H9 (cell line): ENCODE results near the gene FBLN2. TPM values are rescaled to one million over a fixed set of nuclear protein-coding genes. Genes with fewer than 3 reads are reported as not detected.
A peak's percentile ranks its signal among the peaks of the same experiment; 100 is the strongest.

Source experiments
- DNase-seq: peaks from one replicate; pipeline ENCODE4 v3.0.0-alpha.2; 2017
- H2AFZ ChIP-seq: one replicate; pipeline ENCODE4 v1.6.1; 2013; ENCODE audit warnings: mild to moderate bottlenecking, low read length, control low read depth, moderate library complexity
- H2AK5ac ChIP-seq: 2 replicates; pipeline ENCODE4 v1.6.1; 2013; ENCODE audit warnings: low read length, control low read depth, mixed read lengths; ENCODE audit not compliant: insufficient read length
- H2BK120ac ChIP-seq: one replicate; pipeline ENCODE4 v1.6.1; 2013; ENCODE audit warnings: low read depth, mild to moderate bottlenecking, low read length, control low read depth, inconsistent platforms; ENCODE audit not compliant: poor library complexity, severe bottlenecking
- H2BK12ac ChIP-seq: 2 replicates; pipeline ENCODE4 v1.6.1; 2013; ENCODE audit warnings: low read length, control low read depth, mixed read lengths, low read depth; ENCODE audit not compliant: insufficient read length
- H2BK15ac ChIP-seq: 2 replicates; pipeline ENCODE4 v1.6.1; 2013; ENCODE audit warnings: low read depth, low read length, control low read depth
- H2BK20ac ChIP-seq: one replicate; pipeline ENCODE4 v1.6.1; 2013; ENCODE audit warnings: low read depth, mild to moderate bottlenecking, low read length, control low read depth, inconsistent platforms; ENCODE audit not compliant: poor library complexity, severe bottlenecking
- H2BK5ac ChIP-seq: 2 replicates; pipeline ENCODE4 v1.6.1; 2013; ENCODE audit warnings: low read length, control low read depth, mixed read lengths; ENCODE audit not compliant: insufficient read length
- H3K14ac ChIP-seq: 2 replicates; pipeline ENCODE4 v1.6.1; 2013; ENCODE audit warnings: low read length, control low read depth; ENCODE audit not compliant: insufficient read depth
- H3K18ac ChIP-seq: 2 replicates; pipeline ENCODE4 v1.6.1; 2013; ENCODE audit warnings: low read depth, mild to moderate bottlenecking, mixed read lengths, low read length, control low read depth; ENCODE audit not compliant: insufficient read length
- H3K23ac ChIP-seq: 2 replicates; pipeline ENCODE4 v1.6.1; 2013; ENCODE audit warnings: low read length, control low read depth, mixed read lengths, low read depth; ENCODE audit not compliant: insufficient read length
- H3K23me2 ChIP-seq: 2 replicates; pipeline ENCODE4 v1.6.1; 2013; ENCODE audit warnings: low read depth, mild to moderate bottlenecking, mixed read lengths, low read length, control low read depth; ENCODE audit not compliant: insufficient read length, poor library complexity, severe bottlenecking
- H3K27ac ChIP-seq: 2 replicates; pipeline ENCODE4 v1.5.1; 2013; ENCODE audit warnings: low read length, control low read depth, mixed read lengths, low read depth; ENCODE audit not compliant: insufficient read length
- H3K27me3 ChIP-seq: 2 replicates; pipeline ENCODE4 v1.6.1; 2013; ENCODE audit warnings: low read length, control low read depth, inconsistent platforms; ENCODE audit not compliant: insufficient read depth
- H3K4ac ChIP-seq: 2 replicates; pipeline ENCODE4 v1.6.1; 2013; ENCODE audit warnings: low read depth, mild to moderate bottlenecking, control low read depth, inconsistent platforms, low read length, moderate library complexity
- H3K4me1 ChIP-seq: 2 replicates; pipeline ENCODE4 v1.6.1; 2013; ENCODE audit warnings: low read length, control low read depth, inconsistent platforms; ENCODE audit not compliant: insufficient read depth
- H3K4me2 ChIP-seq: 2 replicates; pipeline ENCODE4 v1.6.1; 2013; ENCODE audit warnings: low read length, control low read depth, mixed read lengths; ENCODE audit not compliant: insufficient read length, insufficient read depth
- H3K56ac ChIP-seq: 2 replicates; pipeline ENCODE4 v1.6.1; 2013; ENCODE audit warnings: low read depth, mild to moderate bottlenecking, mixed read lengths, low read length, control low read depth; ENCODE audit not compliant: insufficient read length
- H3K79me1 ChIP-seq: 2 replicates; pipeline ENCODE4 v1.6.1; 2013; ENCODE audit warnings: low read depth, mild to moderate bottlenecking, moderate library complexity, low read length, control low read depth, inconsistent platforms; ENCODE audit not compliant: insufficient read depth, poor library complexity, severe bottlenecking
- H3K79me2 ChIP-seq: 2 replicates; pipeline ENCODE4 v1.6.1; 2013; ENCODE audit warnings: low read length, control low read depth, inconsistent platforms; ENCODE audit not compliant: insufficient read depth
- H3K9ac ChIP-seq: 2 replicates; pipeline ENCODE4 v1.6.1; 2013; ENCODE audit warnings: low read length, control low read depth, mixed read lengths; ENCODE audit not compliant: insufficient read length; ENCODE audit errors: extremely low read depth
- H3K9me3 ChIP-seq: one replicate; pipeline ENCODE4 v1.6.1; 2013; ENCODE audit warnings: low read depth, low read length, inconsistent platforms; ENCODE audit not compliant: control insufficient read depth
- H3T11ph ChIP-seq: one replicate; pipeline ENCODE4 v1.6.1; 2013; ENCODE audit warnings: mild to moderate bottlenecking, low read length, control low read depth, inconsistent platforms
- H4K20me1 ChIP-seq: one replicate; pipeline ENCODE4 v1.6.1; 2013; ENCODE audit not compliant: control insufficient read depth, insufficient read length, insufficient read depth
- H4K5ac ChIP-seq: 2 replicates; pipeline ENCODE4 v1.6.1; 2013; ENCODE audit warnings: low read depth, mild to moderate bottlenecking, mixed read lengths, low read length, control low read depth; ENCODE audit not compliant: insufficient read length
- H4K8ac ChIP-seq: replicated peaks from 2 replicates; pipeline ENCODE4 v1.6.1; 2013; ENCODE audit warnings: low read length, control low read depth, mixed read lengths, low read depth; ENCODE audit not compliant: insufficient read length
- H4K91ac ChIP-seq: 2 replicates; pipeline ENCODE4 v1.6.1; 2013; ENCODE audit warnings: low read depth, mild to moderate bottlenecking, moderate library complexity, mixed read lengths, low read length, control low read depth; ENCODE audit not compliant: insufficient read length
- H3K27ac Mint-ChIP-seq, 3 experiments: 2 replicates in 2 of 3; 3 replicates in 1 of 3; pipeline ENCODE4 v1.8.0; 2020 to 2021; ENCODE audit warnings: mixed read lengths in 3 of 3, mild to moderate bottlenecking in 1 of 3, moderate library complexity in 1 of 3
- H3K27me3 Mint-ChIP-seq: 2 replicates; pipeline ENCODE4 v1.8.0; 2021; ENCODE audit warnings: low read depth, mild to moderate bottlenecking, moderate library complexity, mixed read lengths
- H3K36me3 Mint-ChIP-seq, 3 experiments: 2 replicates in 2 of 3; 3 replicates in 1 of 3; pipeline ENCODE4 v1.8.0; 2020 to 2021; ENCODE audit warnings: low read depth in 3 of 3, mixed read lengths in 3 of 3; ENCODE audit not compliant: insufficient read depth in 1 of 3
- H3K4me1 Mint-ChIP-seq, 2 experiments: 2 replicates each; pipeline ENCODE4 v1.8.0; 2020; ENCODE audit warnings: mixed read lengths in 2 of 2
- H3K4me3 Mint-ChIP-seq, 2 experiments: 2 replicates in 1 of 2; 3 replicates in 1 of 2; pipeline ENCODE4 v1.8.0; 2020 to 2021; ENCODE audit warnings: mild to moderate bottlenecking in 2 of 2, mixed read lengths in 2 of 2, moderate library complexity in 1 of 2
- H3K9me3 Mint-ChIP-seq, 2 experiments: 2 replicates in 1 of 2; 3 replicates in 1 of 2; pipeline ENCODE4 v1.8.0; 2020; ENCODE audit warnings: mild to moderate bottlenecking in 2 of 2, mixed read lengths in 2 of 2, moderate library complexity in 1 of 2
- CTCF ChIP-seq: fragments of 200-600 bp; sonication (generic); conservative IDR thresholded peaks from 3 replicates; pipeline ENCODE4 v1.8.0; 2021; ENCODE audit warnings: antibody characterized with exemption, mild to moderate bottlenecking
- WGBS: extraction: QIAGEN DNeasy Blood & Tissue Kit; methylation state at CpG from one replicate; pipeline ENCODE4 v1.1.7; 2013; ENCODE audit warnings: missing lambda C conversion rate, low lambda C conversion rate, mixed read lengths; ENCODE audit not compliant: insufficient read length; ENCODE audit errors: extremely low coverage; 5-methylcytosine and 5-hydroxymethylcytosine counted together
- total RNA-seq: library from RNA; stranded (reverse); gene quantifications from 2 replicates; pipeline ENCODE4 v1.2.1, GENCODE V29; 2021

Gene FBLN2
- total RNA-seq, 1 experiment from 2014 or later, result 11.8 TPM

- H3K4me1 ChIP-seq, result no peaks in the 10 kb centered on the region
- H2BK20ac ChIP-seq, result no peak overlapping the region
- H2BK120ac ChIP-seq, result no peak overlapping the region
- no peaks in the 10 kb centered on the region for H3K79me2 ChIP-seq
- no peak overlapping the region for H3T11ph ChIP-seq
- H2AK5ac ChIP-seq, result no peak overlapping the region
- H3K4me2 ChIP-seq, result no peak overlapping the region
- Mint-ChIP-seq H3K9me3 (no peaks in the 10 kb centered on the region), H3K27me3 (no peaks in the 10 kb centered on the region), H3K36me3 (no peaks in the 10 kb centered on the region), H3K4me3 (no peak overlapping the region; a peak in 1 of 5 replicates), H3K4me1 (peaks cover 13 to 18% of the 10 kb centered on the region in 2 experiments), H3K27ac (peak overlapping the region in 2 of 3 experiments; percentile 24 to 27; a peak in 2 of 7 replicates)
- H2BK15ac ChIP-seq, result no peak overlapping the region
- peak overlapping the region; percentile 29; the same call in 1 of the 2 replicates for H3K14ac ChIP-seq
- H4K20me1 ChIP-seq, result no peaks in the 10 kb centered on the region
- H3K27me3 ChIP-seq, result no peaks in the 10 kb centered on the region
- H2BK5ac ChIP-seq, result no peak overlapping the region
- no peak overlapping the region for H4K91ac ChIP-seq
- no CpG with 5 or more reads among the region's 14 CpGs for WGBS
- H3K56ac ChIP-seq, result no peak overlapping the region
- H3K79me1 ChIP-seq, result no peaks in the 10 kb centered on the region
- TF ChIP-seq CTCF, result no peak
- H3K27ac ChIP-seq, result no peak overlapping the region
- no peaks in the 10 kb centered on the region for H3K9me3 ChIP-seq
- no peak overlapping the region for H4K5ac ChIP-seq
- no peak overlapping the region for H2AFZ ChIP-seq
- peak; percentile 57 for DNase-seq
- no peak overlapping the region for H2BK12ac ChIP-seq
- H3K4ac ChIP-seq, result no peak overlapping the region
- H3K23me2 ChIP-seq, result no peaks in the 10 kb centered on the region
- no peak overlapping the region for H4K8ac ChIP-seq
- H3K9ac ChIP-seq, result no peak overlapping the region
- no peak overlapping the region for H3K18ac ChIP-seq
- no peak overlapping the region for H3K23ac ChIP-seq
These were observed 16.0 kb downstream of the FBLN2 start for GRCh38 chr3:13564751-13565560.
